Liver (tissue), 9 donors: ENCODE results near the gene PRPH. TPM values are rescaled to one million over a fixed set of nuclear protein-coding genes. Genes with fewer than 3 reads are reported as not detected.
"Not testable (repeated sequence)": the region's sequence is repeated elsewhere in the genome, so short reads cannot be mapped to it uniquely, and the experiment has no call there.

Source experiments
- DNase-seq: peaks from one replicate; pipeline ENCODE4 v3.0.0-alpha.2; 2017; ENCODE audit warnings: low spot score
- H3K27ac ChIP-seq, 2 donors: one replicate each; pipeline ENCODE4 v1.7.0; 2013; ENCODE audit warnings: inconsistent platforms in 2 of 2, low read length in 2 of 2, control low read depth in 1 of 2, low read depth in 1 of 2, mild to moderate bottlenecking in 1 of 2
- H3K27me3 ChIP-seq, 4 donors: one replicate each; pipeline versions ENCODE4 v1.6.1 to v1.7.0; 2013; ENCODE audit warnings: low read length in 3 of 4, inconsistent platforms in 1 of 4, mild to moderate bottlenecking in 1 of 4, moderate library complexity in 1 of 4; ENCODE audit not compliant: control insufficient read depth in 4 of 4, insufficient read depth in 4 of 4
- H3K36me3 ChIP-seq, 4 donors: one replicate each; pipeline versions ENCODE4 v1.6.1 to v1.7.0; 2013; ENCODE audit warnings: low read length in 3 of 4, mild to moderate bottlenecking in 3 of 4, low read depth in 1 of 4, moderate library complexity in 1 of 4; ENCODE audit not compliant: control insufficient read depth in 4 of 4, insufficient read depth in 3 of 4
- H3K4me1 ChIP-seq, 4 donors: one replicate each; pipeline versions ENCODE4 v1.6.1 to v1.7.0; 2013; ENCODE audit warnings: low read length in 3 of 4, mild to moderate bottlenecking in 3 of 4, moderate library complexity in 1 of 4; ENCODE audit not compliant: control insufficient read depth in 4 of 4, insufficient read depth in 4 of 4
- H3K4me3 ChIP-seq, 3 donors: one replicate each; pipeline versions ENCODE4 v1.6.1 to v1.7.0; 2013; ENCODE audit warnings: low read length in 3 of 3, control low read depth in 1 of 3, low read depth in 1 of 3, mild to moderate bottlenecking in 1 of 3
- H3K9ac ChIP-seq, 2 donors: one replicate each; pipeline ENCODE4 v1.7.0; 2013; ENCODE audit warnings: low read length in 2 of 2, mild to moderate bottlenecking in 2 of 2, moderate library complexity in 2 of 2, control low read depth in 1 of 2, low read depth in 1 of 2
- H3K9me3 ChIP-seq, 4 donors: one replicate each; pipeline versions ENCODE4 v1.6.1 to v1.7.0; 2013; ENCODE audit warnings: low read length in 3 of 4; ENCODE audit not compliant: control insufficient read depth in 4 of 4
- EGR1 ChIP-seq, 2 donors: IDR thresholded peaks; 2 replicates each; pipeline ENCODE4 v1.6.1; 2016 to 2018; ENCODE audit warnings: antibody characterized with exemption in 2 of 2, low read depth in 2 of 2
- FOXA1 ChIP-seq: IDR thresholded peaks from 2 replicates; pipeline ENCODE4 v1.6.1; 2016; ENCODE audit warnings: antibody characterized with exemption
- FOXA2 ChIP-seq: IDR thresholded peaks from 2 replicates; pipeline ENCODE4 v1.6.1; 2016; ENCODE audit warnings: antibody characterized with exemption
- GABPA ChIP-seq, 2 donors: IDR thresholded peaks in 1 of 2; conservative IDR thresholded peaks in 1 of 2; 2 replicates each; pipeline ENCODE4 v1.6.1; 2016; ENCODE audit warnings: antibody characterized with exemption in 2 of 2, mild to moderate bottlenecking in 1 of 2, moderate library complexity in 1 of 2
- HNF4A ChIP-seq, 2 donors: conservative IDR thresholded peaks; 2 replicates each; pipeline ENCODE4 v1.6.1; 2016; ENCODE audit warnings: antibody characterized with exemption in 2 of 2, mild to moderate bottlenecking in 2 of 2
- HNF4G ChIP-seq: IDR thresholded peaks from 2 replicates; pipeline ENCODE4 v1.6.1; 2016; ENCODE audit warnings: antibody characterized with exemption
- JUND ChIP-seq, 2 donors: IDR thresholded peaks; 2 replicates each; pipeline ENCODE4 v1.6.1; 2016; ENCODE audit warnings: antibody characterized with exemption in 2 of 2
- MAX ChIP-seq: IDR thresholded peaks from 2 replicates; pipeline ENCODE4 v1.6.1; 2016; ENCODE audit warnings: antibody characterized with exemption
- NR2F2 ChIP-seq: IDR thresholded peaks from 2 replicates; pipeline ENCODE4 v1.6.1; 2016; ENCODE audit warnings: antibody characterized with exemption
- RAD21 ChIP-seq, 2 donors: IDR thresholded peaks; 2 replicates each; pipeline ENCODE4 v1.6.1; 2016; ENCODE audit warnings: antibody characterized with exemption in 2 of 2, mild to moderate bottlenecking in 2 of 2
- RXRA ChIP-seq, 2 donors: IDR thresholded peaks; 2 replicates each; pipeline ENCODE4 v1.6.1; 2017 to 2018; ENCODE audit warnings: antibody characterized with exemption in 2 of 2, mild to moderate bottlenecking in 1 of 2
- SP1 ChIP-seq: IDR thresholded peaks from 2 replicates; pipeline ENCODE4 v1.6.1; 2018; ENCODE audit warnings: antibody characterized with exemption, mild to moderate bottlenecking
- TAF1 ChIP-seq: conservative IDR thresholded peaks from 2 replicates; pipeline ENCODE4 v1.6.1; 2016; ENCODE audit warnings: antibody characterized with exemption, mild to moderate bottlenecking
- YY1 ChIP-seq: IDR thresholded peaks from 2 replicates; pipeline ENCODE4 v1.6.1; 2016; ENCODE audit warnings: antibody characterized with exemption, mild to moderate bottlenecking
- ZBTB33 ChIP-seq: IDR thresholded peaks from 2 replicates; pipeline ENCODE4 v1.6.1; 2016; ENCODE audit warnings: antibody characterized with exemption
- WGBS: extraction: QIAGEN DNeasy Blood & Tissue Kit; methylation state at CpG from one replicate; pipeline ENCODE4 v1.1.7; 2013; 5-methylcytosine and 5-hydroxymethylcytosine counted together
- polyA plus RNA-seq, 2 donors: library from polyadenylated mRNA; stranded (reverse) in 1 of 2; unstranded in 1 of 2; fragments of 200-250 nt in 1 of 2; fragments of >200 nt in 1 of 2; fragmentation: Nextera tagmentation in 1 of 2; extraction: Ambion mirVana in 1 of 2; gene quantifications; one replicate each; pipeline versions ENCODE4 v1.2.1 to v1.2.3, GENCODE V29; 2013 to 2015
- total RNA-seq, 2 donors: library from RNA; depleted of rRNA; stranded (reverse); fragments of >200 nt; gene quantifications; one replicate each; pipeline ENCODE4 v1.2.3, GENCODE V29; 2014
- TF ChIP-seq, protein P1 (sequence below): IDR thresholded peaks from 2 replicates; pipeline ENCODE4 v1.6.1; 2016; ENCODE audit warnings: antibody characterized with exemption
- TF ChIP-seq, protein P2 (sequence below): fragments of 150-350 bp; IDR thresholded peaks from 2 replicates; pipeline ENCODE4 v1.5.1; 2017; ENCODE audit warnings: improper control_type of control experiment, low read depth, low read length; ENCODE audit not compliant: missing input control
- TF ChIP-seq, protein P3 (sequence below): IDR thresholded peaks from 2 replicates; pipeline ENCODE4 v1.6.1; 2016; ENCODE audit warnings: antibody characterized with exemption, mild to moderate bottlenecking
- donor health status: healthy.
- donor health status: healthy.
- donor health status: healthy.
- donor health status: healthy.
- donor health status: healthy.

PRPH gene
- total and polyA plus RNA-seq, 4 donors = 0.05 TPM; not detected in 3

GRCh38 chr12:49279706-49280159, 15.2 kb upstream of the PRPH start:
- H3K27ac ChIP-seq = no peak overlapping the region
- TF ChIP-seq, protein P1, sequence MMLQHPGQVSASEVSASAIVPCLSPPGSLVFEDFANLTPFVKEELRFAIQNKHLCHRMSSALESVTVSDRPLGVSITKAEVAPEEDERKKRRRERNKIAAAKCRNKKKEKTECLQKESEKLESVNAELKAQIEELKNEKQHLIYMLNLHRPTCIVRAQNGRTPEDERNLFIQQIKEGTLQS = no peak
- TF ChIP-seq GABPA (IDR thresholded peaks at IDR 0.05 in 1 of 2, conservative IDR thresholded peaks at IDR 0.05 in 1 of 2) (no peak), TAF1 (no peak), ZBTB33 (no peak), YY1 (no peak), HNF4G (no peak), FOXA1 (no peak), EGR1 (IDR thresholded peaks at IDR 0.05; ENCODE audit: low read depth in 2 of 2) (no peak), RAD21 (IDR thresholded peaks at IDR 0.05) (no peak), MAX (no peak), RXRA (IDR thresholded peaks at IDR 0.05) (no peak), NR2F2 (no peak), FOXA2 (no peak), HNF4A (conservative IDR thresholded peaks at IDR 0.05) (no peak), JUND (IDR thresholded peaks at IDR 0.05) (no peak), SP1 (no peak)
- TF ChIP-seq, protein P2, sequence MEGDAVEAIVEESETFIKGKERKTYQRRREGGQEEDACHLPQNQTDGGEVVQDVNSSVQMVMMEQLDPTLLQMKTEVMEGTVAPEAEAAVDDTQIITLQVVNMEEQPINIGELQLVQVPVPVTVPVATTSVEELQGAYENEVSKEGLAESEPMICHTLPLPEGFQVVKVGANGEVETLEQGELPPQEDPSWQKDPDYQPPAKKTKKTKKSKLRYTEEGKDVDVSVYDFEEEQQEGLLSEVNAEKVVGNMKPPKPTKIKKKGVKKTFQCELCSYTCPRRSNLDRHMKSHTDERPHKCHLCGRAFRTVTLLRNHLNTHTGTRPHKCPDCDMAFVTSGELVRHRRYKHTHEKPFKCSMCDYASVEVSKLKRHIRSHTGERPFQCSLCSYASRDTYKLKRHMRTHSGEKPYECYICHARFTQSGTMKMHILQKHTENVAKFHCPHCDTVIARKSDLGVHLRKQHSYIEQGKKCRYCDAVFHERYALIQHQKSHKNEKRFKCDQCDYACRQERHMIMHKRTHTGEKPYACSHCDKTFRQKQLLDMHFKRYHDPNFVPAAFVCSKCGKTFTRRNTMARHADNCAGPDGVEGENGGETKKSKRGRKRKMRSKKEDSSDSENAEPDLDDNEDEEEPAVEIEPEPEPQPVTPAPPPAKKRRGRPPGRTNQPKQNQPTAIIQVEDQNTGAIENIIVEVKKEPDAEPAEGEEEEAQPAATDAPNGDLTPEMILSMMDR = no peak
- TF ChIP-seq, protein P3, sequence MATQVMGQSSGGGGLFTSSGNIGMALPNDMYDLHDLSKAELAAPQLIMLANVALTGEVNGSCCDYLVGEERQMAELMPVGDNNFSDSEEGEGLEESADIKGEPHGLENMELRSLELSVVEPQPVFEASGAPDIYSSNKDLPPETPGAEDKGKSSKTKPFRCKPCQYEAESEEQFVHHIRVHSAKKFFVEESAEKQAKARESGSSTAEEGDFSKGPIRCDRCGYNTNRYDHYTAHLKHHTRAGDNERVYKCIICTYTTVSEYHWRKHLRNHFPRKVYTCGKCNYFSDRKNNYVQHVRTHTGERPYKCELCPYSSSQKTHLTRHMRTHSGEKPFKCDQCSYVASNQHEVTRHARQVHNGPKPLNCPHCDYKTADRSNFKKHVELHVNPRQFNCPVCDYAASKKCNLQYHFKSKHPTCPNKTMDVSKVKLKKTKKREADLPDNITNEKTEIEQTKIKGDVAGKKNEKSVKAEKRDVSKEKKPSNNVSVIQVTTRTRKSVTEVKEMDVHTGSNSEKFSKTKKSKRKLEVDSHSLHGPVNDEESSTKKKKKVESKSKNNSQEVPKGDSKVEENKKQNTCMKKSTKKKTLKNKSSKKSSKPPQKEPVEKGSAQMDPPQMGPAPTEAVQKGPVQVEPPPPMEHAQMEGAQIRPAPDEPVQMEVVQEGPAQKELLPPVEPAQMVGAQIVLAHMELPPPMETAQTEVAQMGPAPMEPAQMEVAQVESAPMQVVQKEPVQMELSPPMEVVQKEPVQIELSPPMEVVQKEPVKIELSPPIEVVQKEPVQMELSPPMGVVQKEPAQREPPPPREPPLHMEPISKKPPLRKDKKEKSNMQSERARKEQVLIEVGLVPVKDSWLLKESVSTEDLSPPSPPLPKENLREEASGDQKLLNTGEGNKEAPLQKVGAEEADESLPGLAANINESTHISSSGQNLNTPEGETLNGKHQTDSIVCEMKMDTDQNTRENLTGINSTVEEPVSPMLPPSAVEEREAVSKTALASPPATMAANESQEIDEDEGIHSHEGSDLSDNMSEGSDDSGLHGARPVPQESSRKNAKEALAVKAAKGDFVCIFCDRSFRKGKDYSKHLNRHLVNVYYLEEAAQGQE = no peak
- no peaks in the 10 kb centered on the region for H3K36me3 ChIP-seq
- H3K4me3 ChIP-seq = no peak overlapping the region
- H3K9ac ChIP-seq = no peak overlapping the region
- peaks cover 0 to 3% (median 0%) of the 10 kb centered on the region in 4 donors for H3K27me3 ChIP-seq
- no peak for DNase-seq
- 66% methylated on average over 7 of the region's 7 CpGs for WGBS
- H3K4me1 ChIP-seq = peaks cover 0 to 3% (median 0%) of the 10 kb centered on the region in 4 donors
- H3K9me3 ChIP-seq = no peaks in the 10 kb centered on the region

DNA sequence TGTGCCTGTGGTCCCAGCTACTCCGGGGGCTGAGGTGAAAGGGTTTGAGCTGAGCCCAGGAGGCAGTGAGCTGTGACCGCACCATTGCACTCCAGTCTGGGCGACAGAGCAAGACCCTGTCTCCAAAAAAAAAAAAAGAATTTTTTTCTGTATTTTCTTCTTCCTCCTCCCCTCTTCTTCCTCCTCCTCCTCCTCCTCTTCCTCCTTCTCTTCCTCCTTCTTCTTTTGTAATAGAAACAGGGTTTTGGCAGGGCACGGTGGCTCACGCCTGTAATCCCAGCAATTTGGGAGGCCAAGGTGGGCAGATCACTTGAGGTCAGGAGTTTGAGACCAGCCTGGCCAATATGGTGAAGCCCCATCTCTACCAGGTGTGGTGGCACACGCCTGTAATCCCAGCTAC, 14.4 kb upstream of the PRPH start:
- not testable (repeated sequence) for H3K9me3 ChIP-seq, H3K4me1 ChIP-seq, H3K36me3 ChIP-seq, H3K9ac ChIP-seq, DNase-seq, H3K27me3 ChIP-seq, H3K27ac ChIP-seq, H3K4me3 ChIP-seq
- 87% methylated on average over 6 of the region's 6 CpGs for WGBS
